IPS-20b (cell line): Measurements from ENCODE around the gene RAD23B.

Source experiments
- H3K27ac ChIP-seq: one replicate; pipeline ENCODE4 v1.5.1; 2013; ENCODE audit warnings: low read length
- H3K27me3 ChIP-seq: 2 replicates; pipeline ENCODE4 v1.6.1; 2013; ENCODE audit warnings: mild to moderate bottlenecking, low read length, inconsistent platforms; ENCODE audit not compliant: insufficient read depth
- H3K36me3 ChIP-seq: 2 replicates; pipeline ENCODE4 v1.6.1; 2013; ENCODE audit warnings: low read depth, mild to moderate bottlenecking, inconsistent platforms, low read length, moderate library complexity; ENCODE audit not compliant: insufficient read depth
- H3K4me1 ChIP-seq: 2 replicates; pipeline ENCODE4 v1.6.1; 2013; ENCODE audit warnings: mild to moderate bottlenecking, control low read depth, inconsistent platforms, low read length, moderate library complexity; ENCODE audit not compliant: insufficient read depth
- H3K4me3 ChIP-seq: 2 replicates; pipeline ENCODE4 v1.5.1; 2013; ENCODE audit warnings: mild to moderate bottlenecking, low read length, inconsistent platforms
- H3K9ac ChIP-seq: 2 replicates; pipeline ENCODE4 v1.6.1; 2013; ENCODE audit warnings: low read depth, mild to moderate bottlenecking, inconsistent platforms, low read length, moderate library complexity
- H3K9me3 ChIP-seq: 2 replicates; pipeline ENCODE4 v1.6.1; 2013; ENCODE audit warnings: mild to moderate bottlenecking, low read depth, low read length, inconsistent platforms; ENCODE audit not compliant: insufficient read depth

Gene RAD23B

DNA sequence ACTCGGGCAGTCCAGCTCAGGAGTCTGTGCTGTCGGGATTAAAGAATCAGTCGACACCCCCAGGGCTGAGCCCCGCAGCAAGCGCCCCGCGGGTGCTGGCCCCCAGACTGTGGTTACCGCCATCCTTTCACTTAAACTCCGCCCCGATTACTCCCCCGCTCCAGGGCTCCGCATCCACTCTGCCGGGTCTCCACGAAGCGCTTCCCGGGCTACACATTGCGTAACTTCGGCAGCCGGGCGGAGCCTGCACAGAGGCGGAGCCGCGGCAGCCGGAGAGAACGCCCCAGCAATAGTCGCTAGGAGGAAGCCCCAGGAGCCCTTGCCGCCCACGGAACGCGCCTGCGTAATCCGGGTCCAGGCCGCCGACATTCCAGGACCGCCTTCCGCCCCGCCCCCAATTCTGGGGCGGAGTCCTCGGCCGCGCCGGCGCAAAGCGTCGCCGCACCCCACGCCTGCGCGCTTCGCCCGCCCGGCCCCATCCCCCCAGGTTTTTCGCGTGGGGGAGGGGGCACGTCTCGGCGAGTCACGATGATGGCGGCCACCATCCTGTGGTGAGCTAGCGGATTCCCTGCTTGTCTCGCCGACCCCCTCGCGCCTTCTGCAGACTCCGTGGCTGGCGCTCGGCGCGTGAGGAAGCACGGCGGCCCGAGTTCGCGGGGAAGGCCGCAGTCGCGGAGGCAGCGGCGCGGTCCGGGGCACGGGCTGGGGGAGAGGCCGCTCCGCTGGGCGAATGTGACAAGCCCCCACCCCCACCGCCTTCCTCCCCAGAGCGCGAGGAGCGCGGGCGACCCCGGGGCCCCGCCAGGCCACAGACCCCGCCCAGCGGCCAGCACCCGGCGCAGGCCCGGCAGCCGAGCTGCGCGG lies at the start of gene RAD23B:
TSS of gene RAD23B (plus strand) at position 521 of the 864 bp plus-strand sequence. CDS start 351 bp downstream, outside the sequence.
- no peaks in the 10 kb centered on the region for H3K9me3 ChIP-seq
- peak within 1 kb of the TSS; percentile 89 for H3K9ac ChIP-seq
- peak within 1 kb of the TSS; percentile 95 for H3K4me3 ChIP-seq
- 0 out of 2 replicates have a peak, but pooled peaks cover 6% of the 10 kb centered on the region for H3K36me3 ChIP-seq
- H3K4me1 ChIP-seq, result peaks cover 12% of the 10 kb centered on the region; the same call in 1 of the 2 replicates
- no peaks in the 10 kb centered on the region for H3K27me3 ChIP-seq
- peak within 1 kb of the TSS; percentile 97 for H3K27ac ChIP-seq

- Histone ChIP-seq H3K9me3 (no peaks in the 10 kb centered on the region), H3K9ac (no peak overlapping the region), H3K27ac (no peak overlapping the region), H3K36me3 (no peaks in the 10 kb centered on the region), H3K4me1 (peaks cover 9% of the 10 kb centered on the region; the same call in 1 of the 2 replicates), H3K4me3 (no peak overlapping the region), H3K27me3 (no peaks in the 10 kb centered on the region)
Observed at GRCh38 chr9:107235765-107236442, 47.2 kb upstream of the RAD23B start.

DNA sequence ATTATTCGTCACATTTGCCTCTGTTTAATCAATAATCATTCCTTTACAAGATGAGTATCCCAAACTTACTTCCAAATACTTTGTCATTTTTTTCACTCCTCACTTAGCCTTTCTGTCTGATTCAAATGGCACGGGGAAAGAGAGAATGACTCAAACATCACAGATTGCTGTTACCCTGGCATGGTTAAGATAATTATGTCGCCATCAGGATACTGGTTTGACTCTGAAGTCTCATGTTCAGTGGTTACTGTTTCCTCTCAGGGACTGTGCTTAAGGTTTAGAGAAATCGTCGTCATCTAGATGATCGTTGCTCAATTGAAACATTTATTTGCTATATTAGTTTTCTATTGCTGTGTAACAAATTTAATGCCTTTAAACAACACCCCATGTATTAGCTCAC lies 45.2 kb upstream of the RAD23B start:
- H3K27ac ChIP-seq, result no peak overlapping the region
- H3K27me3 ChIP-seq, result no peaks in the 10 kb centered on the region
- H3K9me3 ChIP-seq, result no peaks in the 10 kb centered on the region
- H3K9ac ChIP-seq, result no peak overlapping the region
- H3K4me3 ChIP-seq, result no peak overlapping the region
- H3K4me1 ChIP-seq, result peaks cover 9% of the 10 kb centered on the region; the same call in 1 of the 2 replicates
- H3K36me3 ChIP-seq, result no peaks in the 10 kb centered on the region

- no peaks in the 10 kb centered on the region for H3K27me3 ChIP-seq
- H3K9me3 ChIP-seq, result no peaks in the 10 kb centered on the region
- no peak overlapping the region for H3K27ac ChIP-seq
- H3K4me1 ChIP-seq, result peaks cover 9% of the 10 kb centered on the region; the same call in 1 of the 2 replicates
- no peak overlapping the region for H3K4me3 ChIP-seq
- no peaks in the 10 kb centered on the region for H3K36me3 ChIP-seq
- no peak overlapping the region for H3K9ac ChIP-seq
Observed at GRCh38 chr9:107239474-107239873, 43.6 kb upstream of the RAD23B start.

GRCh38 chr9:107240260-107240659 lies 42.8 kb upstream of the RAD23B start:
- Histone ChIP-seq H3K9ac (no peak overlapping the region), H3K4me1 (peaks cover 9% of the 10 kb centered on the region; the same call in 1 of the 2 replicates), H3K9me3 (no peaks in the 10 kb centered on the region), H3K4me3 (no peak overlapping the region), H3K27ac (no peak overlapping the region), H3K36me3 (no peaks in the 10 kb centered on the region), H3K27me3 (no peaks in the 10 kb centered on the region)

GRCh38 chr9:107242073-107243030 lies 40.7 kb upstream of the RAD23B start:
- no peaks in the 10 kb centered on the region for H3K36me3 ChIP-seq
- no peaks in the 10 kb centered on the region for H3K27me3 ChIP-seq
- H3K4me1 ChIP-seq, result peaks cover 9% of the 10 kb centered on the region; the same call in 1 of the 2 replicates
- H3K27ac ChIP-seq, result no peak overlapping the region
- no peak overlapping the region for H3K9ac ChIP-seq
- H3K9me3 ChIP-seq, result no peaks in the 10 kb centered on the region
- H3K4me3 ChIP-seq, result no peak overlapping the region

DNA sequence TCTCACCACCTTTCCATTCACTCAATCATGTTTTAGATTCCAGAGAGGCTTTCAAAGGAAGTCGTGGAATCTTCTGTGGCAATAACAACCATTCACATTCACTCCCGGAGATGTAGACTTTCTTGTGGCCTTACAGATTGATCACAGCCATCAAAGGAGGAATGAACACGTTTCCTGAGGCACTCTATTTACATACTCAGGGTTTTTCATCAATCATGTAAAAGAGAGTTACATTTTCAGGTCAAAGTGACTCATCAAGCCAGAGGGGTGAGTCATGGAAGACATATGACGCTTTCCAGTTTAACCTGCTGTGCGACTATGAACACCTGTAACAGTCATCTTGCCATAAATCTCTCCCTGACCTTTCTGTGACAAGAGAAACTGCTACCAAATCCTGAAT lies 39.3 kb upstream of the RAD23B start:
- Histone ChIP-seq H3K27me3 (no peaks in the 10 kb centered on the region), H3K27ac (no peak overlapping the region), H3K4me3 (no peak overlapping the region), H3K36me3 (no peaks in the 10 kb centered on the region), H3K4me1 (peaks cover 13% of the 10 kb centered on the region), H3K9ac (no peak overlapping the region), H3K9me3 (no peaks in the 10 kb centered on the region)

DNA sequence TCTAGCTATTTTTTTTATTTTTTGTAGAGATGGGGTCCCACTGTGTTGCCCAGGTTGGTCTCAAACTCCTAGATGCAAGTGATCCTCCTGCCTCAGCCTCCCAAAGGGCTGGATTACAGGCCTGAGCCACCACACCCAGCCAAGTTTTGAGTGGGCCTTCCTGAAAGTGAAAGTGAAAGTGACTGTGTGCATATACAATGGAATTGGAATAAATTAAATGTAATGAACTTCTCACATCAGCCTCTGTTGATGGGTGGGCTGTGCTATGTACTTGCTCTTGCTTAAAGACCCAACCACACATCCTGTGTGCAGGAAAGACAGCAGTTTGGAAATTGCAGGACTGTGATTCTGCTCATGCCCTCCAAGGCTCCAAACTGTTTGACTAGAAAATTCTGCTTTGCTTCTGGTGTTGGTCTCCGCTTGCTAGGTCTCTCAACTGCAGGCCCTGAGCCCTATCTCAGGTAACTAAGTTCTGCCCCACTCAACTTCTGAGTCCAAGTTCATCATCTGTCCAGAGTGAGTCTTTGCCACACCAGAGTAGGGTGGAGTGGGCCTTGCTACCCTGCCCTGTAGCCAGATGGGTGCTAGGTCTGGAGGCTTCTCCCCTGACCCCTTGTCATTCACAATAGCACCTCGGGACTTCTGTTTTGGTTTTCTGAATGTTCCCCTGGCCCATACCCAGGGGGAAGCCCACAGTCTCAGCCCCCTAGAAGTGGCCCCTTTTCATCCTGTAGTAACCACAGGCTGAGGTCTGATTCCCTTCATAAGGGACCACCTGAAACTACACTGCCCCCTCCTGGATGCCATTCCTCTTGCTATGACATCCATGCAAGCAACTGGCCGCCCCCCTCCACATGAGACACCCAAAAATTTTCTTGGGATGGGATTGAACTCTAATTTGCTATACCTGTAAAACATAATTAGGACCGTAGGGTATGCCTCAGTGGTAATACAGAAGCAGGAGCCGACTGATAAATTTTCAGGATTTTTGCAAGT lies 36.5 kb upstream of the RAD23B start:
- H3K9me3 ChIP-seq, result no peaks in the 10 kb centered on the region
- no peaks in the 10 kb centered on the region for H3K36me3 ChIP-seq
- H3K27me3 ChIP-seq, result no peaks in the 10 kb centered on the region
- H3K4me3 ChIP-seq, result no peak overlapping the region
- no peak overlapping the region for H3K9ac ChIP-seq
- peaks cover 11% of the 10 kb centered on the region for H3K4me1 ChIP-seq
- H3K27ac ChIP-seq, result no peak overlapping the region

DNA sequence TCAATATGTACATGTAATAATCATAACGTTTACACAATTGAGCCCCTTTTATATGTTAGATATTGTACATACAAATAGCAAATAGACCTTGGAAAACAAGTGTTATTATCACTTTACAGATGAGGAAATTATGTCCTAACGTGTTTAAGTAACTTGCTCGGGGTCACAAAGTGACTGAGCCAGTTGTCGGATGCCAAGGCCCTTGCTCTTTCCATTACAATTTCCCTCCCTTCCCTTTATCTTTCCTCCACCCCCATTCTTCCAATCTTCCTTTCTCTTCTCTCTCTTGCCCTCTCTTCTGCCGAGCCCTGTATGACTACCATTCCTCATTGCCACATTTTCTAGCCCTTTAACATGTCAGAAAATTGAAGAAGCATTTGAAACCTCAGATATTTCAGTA lies 34.4 kb upstream of the RAD23B start:
- H3K27me3 ChIP-seq, result no peaks in the 10 kb centered on the region
- peak overlapping the region; percentile 31 for H3K9ac ChIP-seq

GRCh38 chr9:107249131-107249533 lies 33.9 kb upstream of the RAD23B start:
- Histone ChIP-seq H3K27ac (no peak overlapping the region), H3K36me3 (no peaks in the 10 kb centered on the region), H3K4me3 (no peak overlapping the region), H3K4me1 (peaks cover 11% of the 10 kb centered on the region), H3K9ac (peak overlapping the region; percentile 31), H3K27me3 (no peaks in the 10 kb centered on the region), H3K9me3 (no peaks in the 10 kb centered on the region)

More for the DNA sequence above, 34.4 kb upstream of the RAD23B start:
- Histone ChIP-seq H3K4me3 (no peak overlapping the region), H3K9me3 (no peaks in the 10 kb centered on the region), H3K27ac (no peak overlapping the region), H3K36me3 (no peaks in the 10 kb centered on the region), H3K4me1 (peaks cover 11% of the 10 kb centered on the region)
